GM12865 (cell line): Measurements from ENCODE around the gene CDK16.

Experiments
- DNase-seq: peaks from one replicate; pipeline ENCODE4 v3.0.0; 2010; ENCODE audit warnings: low read depth
- H3K4me3 ChIP-seq: 2 replicates; pipeline ENCODE4 v1.5.1; 2011; ENCODE audit warnings: mild to moderate bottlenecking, low read depth, low read length, control low read depth
- CTCF ChIP-seq: IDR thresholded peaks from 2 replicates; pipeline ENCODE4 v1.5.1; 2011; ENCODE audit warnings: low read length, control low read depth, low read depth, inconsistent platforms; ENCODE audit not compliant: insufficient read depth; ENCODE audit errors: missing control alignments

Gene CDK16

GRCh38 chrX:47239898-47240545, 21.5 kb downstream of the CDK16 start:
- TF ChIP-seq CTCF, result no peak
- no peak for DNase-seq
- H3K4me3 ChIP-seq, result no peak overlapping the region

GRCh38 chrX:47240619-47241018, 22.1 kb downstream of the CDK16 start:
- H3K4me3 ChIP-seq, result no peak overlapping the region
- no peak for TF ChIP-seq CTCF

GRCh38 chrX:47241201-47242011, 22.9 kb downstream of the CDK16 start:
- TF ChIP-seq CTCF, result no peak
- DNase-seq, result no peak
- H3K4me3 ChIP-seq, result no peak overlapping the region

More at GRCh38 chrX:47240619-47241018, 22.1 kb downstream of the CDK16 start:
- no peak for DNase-seq

- DNase-seq, result no peak
- TF ChIP-seq CTCF, result no peak
Measured at GRCh38 chrX:47242321-47242720, 23.8 kb downstream of the CDK16 start.

GRCh38 chrX:47243351-47243750, 24.9 kb downstream of the CDK16 start:
- no peak for DNase-seq
- H3K4me3 ChIP-seq, result no peak overlapping the region
- no peak for TF ChIP-seq CTCF

More at GRCh38 chrX:47242321-47242720, 23.8 kb downstream of the CDK16 start:
- H3K4me3 ChIP-seq, result no peak overlapping the region

GRCh38 chrX:47244676-47245075, 26.2 kb downstream of the CDK16 start:
- TF ChIP-seq CTCF, result no peak
- no peak for DNase-seq
- no peak overlapping the region for H3K4me3 ChIP-seq
